SW480 (cell line): ENCODE results near the gene HIC1.

Experiments
- DNase-seq: peaks from one replicate; pipeline ENCODE4 v3.0.0-alpha.2; 2016; ENCODE audit warnings: low spot score

The HIC1 gene

GRCh38 chr17:2025220-2025621, 29.7 kb upstream of the HIC1 start, which contains the start of gene RTN4RL1:
TSS of gene RTN4RL1 (minus strand) at chr17:2025334. CDS start at chr17:2024865, 469 bp downstream.
- peak; percentile 60 for DNase-seq

DNA sequence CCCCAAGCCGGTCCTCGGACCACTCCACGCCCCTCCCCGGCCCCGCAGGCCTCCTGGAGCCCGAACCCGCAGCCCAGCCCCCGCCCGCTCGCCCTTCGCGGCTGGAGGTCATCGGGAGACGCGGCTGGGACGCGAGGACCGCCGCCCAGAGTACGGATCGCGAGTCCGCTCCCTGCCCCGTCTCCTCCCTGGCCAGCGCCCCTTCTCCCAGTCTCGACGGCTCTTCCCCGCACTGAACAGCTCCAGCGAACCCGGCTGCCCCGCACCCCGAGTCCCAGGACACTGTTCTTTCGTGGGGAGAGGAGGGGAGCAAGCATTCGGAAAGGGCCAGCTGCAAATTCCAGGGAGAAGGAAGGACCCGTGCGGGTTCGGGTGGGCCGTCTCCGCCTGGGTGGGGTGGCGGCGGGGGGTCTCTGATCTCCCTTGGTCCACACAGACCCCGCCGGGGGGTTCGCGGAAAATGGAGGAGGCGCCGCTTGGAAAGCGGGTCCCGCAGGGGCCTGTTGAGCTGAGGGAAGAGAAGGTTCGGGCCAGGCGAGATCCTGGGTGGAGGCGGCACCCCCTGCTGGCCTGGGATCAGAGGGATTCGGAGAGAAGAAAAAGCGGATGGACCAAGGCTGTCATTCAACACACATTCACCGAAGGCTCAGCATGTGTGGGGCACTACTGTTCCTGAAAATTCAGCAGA, 29.1 kb upstream of the HIC1 start:
- DNase-seq, result peak; percentile 75

DNA sequence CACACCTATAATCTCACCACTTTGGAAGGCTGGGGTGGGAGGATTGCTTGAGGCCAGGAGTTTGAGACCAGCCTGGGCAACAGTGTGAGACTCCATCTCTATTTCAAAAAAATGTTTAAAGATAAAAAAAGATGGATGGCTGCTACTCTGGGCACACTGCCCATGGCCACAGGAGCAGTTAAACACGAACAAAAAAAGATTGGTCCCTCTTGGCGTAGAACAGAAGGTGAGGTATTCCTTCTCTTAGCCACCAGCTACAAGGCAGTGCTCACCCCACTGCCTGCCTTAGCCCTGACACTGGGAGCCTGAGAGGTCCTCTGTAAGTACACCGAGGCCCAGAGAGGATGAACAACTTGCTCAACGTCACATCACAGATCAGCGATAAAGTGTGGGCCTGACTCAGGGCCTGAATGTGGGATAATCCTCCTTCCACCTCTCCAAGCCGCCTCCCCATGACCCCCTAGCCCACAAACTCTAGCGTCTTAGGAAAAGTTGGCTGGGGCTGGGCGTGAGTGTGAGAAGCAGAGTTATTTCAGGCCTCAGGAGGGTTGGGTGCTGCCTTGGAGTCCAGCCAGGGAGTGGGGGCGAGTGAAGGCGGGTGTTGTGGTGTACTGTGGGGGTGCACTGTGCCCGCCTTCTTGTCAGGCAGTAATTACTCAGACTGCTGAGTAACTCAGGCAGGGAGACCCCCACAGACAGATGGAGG, 27.2 kb upstream of the HIC1 start:
- no peak for DNase-seq

DNA sequence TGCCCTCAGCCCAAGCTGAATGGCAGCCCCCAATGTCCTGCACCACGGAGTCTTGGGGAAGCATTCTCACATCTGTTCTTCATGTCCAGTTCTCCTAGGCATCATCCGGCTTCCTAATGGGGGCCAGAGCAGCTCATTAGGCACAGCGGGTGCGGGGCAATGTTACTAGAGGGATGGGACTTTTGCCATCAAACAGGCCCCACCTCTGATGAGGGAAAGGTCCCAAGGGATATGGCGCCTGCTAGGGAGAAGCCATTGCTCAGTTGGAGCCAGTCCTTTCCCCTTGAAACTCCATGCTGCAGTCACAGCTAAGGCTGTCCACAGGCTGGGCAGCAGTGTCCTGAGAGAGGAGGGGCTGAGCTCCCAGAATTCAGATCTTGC, 26.7 kb upstream of the HIC1 start:
- DNase-seq, result no peak

DNA sequence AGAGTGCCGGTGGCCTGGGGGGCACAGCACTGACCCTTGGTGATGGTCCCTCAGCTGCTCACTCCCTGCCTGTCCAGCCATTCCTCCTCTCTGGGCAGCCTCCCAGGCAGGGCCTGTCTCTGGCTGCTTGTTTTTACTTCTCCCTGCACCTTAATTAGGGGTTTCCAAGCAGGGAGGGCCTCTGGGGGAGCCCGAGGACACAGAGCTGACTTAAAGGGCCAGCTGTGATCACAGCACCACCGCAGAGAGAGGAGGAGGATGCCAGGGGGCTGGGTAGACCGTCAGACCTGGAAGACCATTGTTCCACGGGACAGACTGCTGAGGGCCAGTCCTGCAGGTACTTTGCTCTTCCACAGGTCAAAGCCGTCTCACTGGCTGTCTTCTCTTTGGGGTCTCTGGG, 26.2 kb upstream of the HIC1 start:
- no peak for DNase-seq

GRCh38 chr17:2029911-2030778, 24.8 kb upstream of the HIC1 start, which contains the start of gene DPH1:
TSS of gene DPH1 (plus strand) at chr17:2030153. CDS start at chr17:2030170, 17 bp downstream.
- peak; percentile 95 for DNase-seq

- no peak for DNase-seq
These were observed 24.1 kb upstream of the HIC1 start for GRCh38 chr17:2030779-2031163.

DNA sequence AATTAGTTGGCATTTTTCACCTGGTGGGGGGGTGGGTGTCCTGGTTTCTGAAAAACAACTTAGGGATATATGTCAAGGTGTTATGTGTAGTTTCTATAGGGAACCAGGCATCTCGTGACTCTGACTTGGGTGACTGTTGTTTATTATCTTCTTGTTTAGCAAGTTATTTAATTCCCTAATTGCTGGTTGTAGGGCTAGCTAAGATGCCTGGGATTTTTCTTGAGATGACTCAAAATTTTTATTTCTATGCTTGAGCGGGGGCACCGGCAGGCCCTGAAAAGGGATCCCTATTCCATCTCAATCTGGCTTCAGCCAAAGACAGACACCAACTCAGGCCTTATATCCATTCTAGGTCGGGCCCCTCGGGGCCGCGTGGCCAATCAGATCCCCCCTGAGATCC, 21.8 kb upstream of the HIC1 start:
- no peak for DNase-seq

GRCh38 chr17:2034157-2034556, 20.7 kb upstream of the HIC1 start:
- no peak for DNase-seq

- no peak for DNase-seq
These were observed 19.9 kb upstream of the HIC1 start for GRCh38 chr17:2034806-2035540.

DNA sequence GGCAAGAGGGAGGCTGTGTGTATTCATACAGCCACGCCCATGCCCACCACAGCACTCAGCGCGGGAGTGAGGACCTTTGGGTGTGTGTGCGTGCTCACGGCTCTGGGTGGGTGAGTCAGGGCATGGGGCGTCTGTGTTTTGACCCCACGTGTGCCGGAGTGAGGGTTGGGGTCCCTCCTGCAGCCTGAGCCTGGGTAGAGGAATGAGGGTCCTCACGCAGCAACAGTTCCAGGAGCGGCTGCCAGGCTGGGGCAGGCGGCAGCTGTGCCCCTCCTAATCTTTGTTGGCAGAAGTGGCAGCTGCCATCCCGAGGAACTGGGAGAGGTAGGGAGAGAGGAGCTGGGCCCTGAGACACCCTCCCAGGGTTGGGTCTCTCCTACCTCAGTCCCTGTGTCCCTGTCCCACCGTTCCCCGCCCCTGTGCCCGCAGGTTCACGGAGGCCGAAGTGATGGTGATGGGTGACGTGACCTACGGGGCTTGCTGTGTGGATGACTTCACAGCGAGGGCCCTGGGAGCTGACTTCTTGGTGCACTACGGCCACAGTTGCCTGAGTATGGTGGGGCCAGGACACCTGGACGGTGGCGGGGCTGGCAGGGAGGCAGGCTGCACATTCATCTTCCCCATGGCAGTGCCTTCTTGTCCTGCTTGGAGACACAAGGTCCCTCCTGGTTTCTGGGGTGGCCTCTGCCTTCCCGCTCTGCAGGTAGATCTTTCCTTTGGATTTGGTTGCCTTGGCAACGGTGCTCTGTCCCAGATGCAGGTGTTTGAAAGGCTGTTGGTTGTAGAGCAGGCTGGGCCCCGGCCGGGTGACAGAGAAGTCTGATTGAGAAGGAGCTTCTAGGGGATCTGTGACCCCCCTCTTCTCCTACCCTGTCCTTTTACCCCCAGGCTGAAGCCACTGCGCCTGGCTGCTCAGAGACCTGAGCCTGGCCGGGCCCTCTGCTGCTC, 19.1 kb upstream of the HIC1 start:
- no peak for DNase-seq

DNA sequence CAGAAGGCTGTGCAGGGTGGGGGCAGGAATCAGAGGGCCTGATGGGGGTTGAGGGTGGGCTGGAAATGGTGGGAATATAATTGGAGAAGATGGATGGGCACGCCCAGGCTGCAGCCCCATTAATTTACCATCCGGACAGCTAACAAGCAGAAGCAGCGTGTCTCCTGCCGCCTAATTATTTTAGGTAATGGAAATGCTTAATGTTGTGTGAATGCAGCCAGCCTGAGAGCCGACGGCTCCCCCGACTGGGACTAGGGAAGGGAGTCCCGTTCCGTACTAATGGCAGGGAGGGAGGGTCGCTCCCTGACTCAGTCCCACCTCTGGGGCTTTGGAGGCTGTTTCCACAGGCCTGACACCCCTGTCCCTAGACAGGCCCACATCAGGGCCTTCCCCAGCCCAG, 17.7 kb upstream of the HIC1 start:
- DNase-seq, result no peak

- no peak for DNase-seq
These were observed 14.6 kb upstream of the HIC1 start for GRCh38 chr17:2040219-2040827.

DNA sequence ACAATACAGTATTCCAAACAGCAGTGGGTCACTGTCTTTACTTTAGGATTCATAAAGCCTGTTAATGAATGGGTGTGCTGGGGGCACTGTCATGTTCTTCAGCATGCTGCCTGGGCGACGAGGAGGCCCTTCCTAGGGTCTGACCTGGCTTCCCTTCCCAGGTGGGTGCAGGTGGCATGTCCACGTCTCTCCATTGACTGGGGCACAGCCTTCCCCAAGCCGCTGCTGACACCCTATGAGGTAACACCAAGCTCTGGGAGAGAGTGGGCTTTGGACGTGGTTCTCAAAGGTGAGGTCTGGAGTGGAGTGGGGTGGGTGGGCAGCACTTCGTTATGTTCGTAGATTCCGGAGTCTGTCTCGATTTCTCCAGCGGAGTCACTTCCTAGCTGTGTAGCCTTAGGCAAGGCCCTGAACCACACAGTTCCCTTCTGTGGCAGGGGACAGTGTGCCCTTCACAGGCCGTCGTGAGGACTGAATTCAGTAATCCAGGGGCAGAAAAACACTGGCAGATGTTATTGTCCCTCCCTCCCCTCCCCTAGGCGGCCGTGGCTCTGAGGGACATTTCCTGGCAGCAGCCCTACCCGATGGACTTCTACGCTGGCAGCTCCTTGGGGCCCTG, 13.9 kb upstream of the HIC1 start:
- DNase-seq, result no peak

- DNase-seq, result peak; percentile 93
These were observed 13.1 kb upstream of the HIC1 start, which contains the start of gene OVCA2 for GRCh38 chr17:2041561-2042389. TSS of gene OVCA2 (plus strand) at chr17:2042022. CDS start at chr17:2042048, 26 bp downstream.

- DNase-seq, result peak; percentile 44
These were observed 12.5 kb upstream of the HIC1 start for GRCh38 chr17:2042390-2042847.

DNA sequence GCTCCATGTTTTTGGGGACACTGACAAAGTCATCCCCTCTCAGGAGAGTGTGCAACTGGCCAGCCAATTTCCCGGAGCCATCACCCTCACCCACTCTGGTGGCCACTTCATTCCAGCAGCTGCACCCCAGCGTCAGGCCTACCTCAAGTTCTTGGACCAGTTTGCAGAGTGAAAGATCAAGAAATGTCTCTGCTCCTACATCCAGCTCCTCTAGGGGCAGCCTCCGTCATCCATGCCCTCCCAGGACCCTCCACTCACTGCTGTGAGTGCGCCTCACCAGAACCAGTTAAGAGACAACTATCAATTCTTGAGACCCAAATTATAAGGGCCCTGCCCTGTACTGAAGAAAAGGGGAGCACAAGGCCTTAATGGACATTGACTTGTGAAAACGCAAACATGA, 12.0 kb upstream of the HIC1 start:
- DNase-seq, result no peak

- no peak for DNase-seq
These were observed 11.1 kb upstream of the HIC1 start for GRCh38 chr17:2043785-2044184.
